ENCODE data around the gene OR2S2. TPM values are rescaled to one million over a fixed set of nuclear protein-coding genes. Genes with fewer than 3 reads are reported as not detected.

The OR2S2 gene
- total and polyA plus RNA-seq, 2 of the 4 experiments (the other 2 are of a cell fraction) = 0.46 to 0.90 TPM

GRCh38 chr9:35909687-35910612, 48.0 kb downstream of the OR2S2 start:
- Histone ChIP-seq H3K36me3 (ENCODE audit: control insufficient read depth, insufficient read depth, low read length) (no peaks in the 10 kb centered on the region), H2AK9ac (replicated peaks; ENCODE audit: low read depth, low read length, poor library complexity) (peak overlapping the region; percentile 65), H2BK20ac (ENCODE audit: low read depth, low read length) (peak overlapping the region; percentile 98), H3K56ac (ENCODE audit: extremely low read depth, insufficient read depth, low read length) (no peak overlapping the region), H3K23ac (ENCODE audit: low read depth, low read length) (no peak overlapping the region), H3K9me3 (ENCODE audit: control insufficient read depth, insufficient read depth, low read length) (no peaks in the 10 kb centered on the region), H4K8ac (ENCODE audit: low read depth in 2 of 2, low read length in 2 of 2) (peak overlapping the region; percentile 96 to 97; a peak in 2 of 4 replicates), H4K91ac (ENCODE audit: insufficient read depth, low read depth, low read length) (peak overlapping the region; percentile 76), H3K18ac (ENCODE audit: low read depth, low read length) (no peak overlapping the region; the same call in 1 of the 2 replicates), H3K27me3 (ENCODE audit: control insufficient read depth, insufficient read depth, low read length) (no peaks in the 10 kb centered on the region), H3K9me1 (ENCODE audit: insufficient read depth, low read length) (peaks cover 25% of the 10 kb centered on the region), H2BK5ac (ENCODE audit: low read depth, low read length, poor library complexity, severe bottlenecking) (peak overlapping the region; percentile 98), H2BK120ac (ENCODE audit: low read depth, low read length) (peak overlapping the region; percentile 99), H4K5ac (ENCODE audit: low read depth, low read length) (peak overlapping the region; percentile 33; the same call in 1 of the 2 replicates), H3K14ac (replicated peaks; ENCODE audit: low read depth, low read length) (peak overlapping the region; percentile 99), H2AK5ac (ENCODE audit: low read depth, low read length) (peak overlapping the region; percentile 99; the same call in 1 of the 2 replicates), H3K9ac (ENCODE audit: low read depth, low read length) (no peak overlapping the region), H3K79me1 (ENCODE audit: low read depth in 1 of 2, low read length in 2 of 2) (peaks cover 0 to 36% of the 10 kb centered on the region in 2 experiments; a peak in 2 of 4 replicates), H2BK15ac (ENCODE audit: low read depth, low read length) (peak overlapping the region; percentile 83; the same call in 1 of the 3 replicates), H3K4me1 (ENCODE audit: control insufficient read depth, insufficient read depth, low read length) (peaks cover 46% of the 10 kb centered on the region), H3K4ac (ENCODE audit: low read depth, low read length) (peak overlapping the region; percentile 100), H2AFZ (replicated peaks; ENCODE audit: low read length, poor library complexity) (peak overlapping the region; percentile 44), H3K27ac (ENCODE audit: insufficient read depth, low read length) (no peak overlapping the region), H4K20me1 (ENCODE audit: insufficient read depth, low read length) (no peaks in the 10 kb centered on the region), H3K4me2 (ENCODE audit: low read depth, low read length) (no peak overlapping the region), H3K4me3 (ENCODE audit: insufficient read depth, low read depth, low read length) (no peak overlapping the region)
- ChIA-PET POLR2A (ENCODE audit: unreplicated experiment) (no interaction called here), CTCF (interaction anchor here (0.6 to 1.4 kb wide), 2 partner anchors 84 to 192 kb away, joined by 3 to 4 read pairs; no protein-coding TSS in a partner anchor)
- intact Hi-C loops (cut with micrococcal nuclease) = no loop called here
- no TSS peak for BruUV-seq (replicated peaks)
- WGBS, 2 experiments (ENCODE audit: extremely low coverage in 2 of 2, insufficient read length in 1 of 2) = 96% methylated on average over 20 of the region's 34 CpGs; no CpG with 5 or more reads in 1 of the 2 experiments
- no peak for TF ChIP-seq BHLHE40 (IDR thresholded peaks at IDR 0.05; ENCODE audit: low read depth, low read length)
- TF ChIP-seq MXI1 (IDR thresholded peaks at IDR 0.05; ENCODE audit: borderline replicate concordance, low read depth, low read length) = no peak
- TF ChIP-seq POLR2A (IDR thresholded peaks at IDR 0.05; ENCODE audit: low read depth, low read length) = no peak
- TF ChIP-seq CHD1 (IDR thresholded peaks at IDR 0.05; ENCODE audit: low read depth, low read length) = no peak
- TF ChIP-seq RCOR1 (IDR thresholded peaks at IDR 0.05; ENCODE audit: insufficient replicate concordance, low read length) = no peak
- no peak for TF ChIP-seq ELK1 (IDR thresholded peaks at IDR 0.05; ENCODE audit: borderline replicate concordance, low read depth, low read length)
- no peak for TF ChIP-seq CEBPB (IDR thresholded peaks at IDR 0.05; ENCODE audit: low read depth, low read length)
- TF ChIP-seq NFE2L2 (IDR thresholded peaks at IDR 0.05; ENCODE audit: low read depth, low read length) = no peak
- TF ChIP-seq FOS (IDR thresholded peaks at IDR 0.05; ENCODE audit: low read depth, low read length) = no peak
- TF ChIP-seq CTCF (conservative IDR thresholded peaks at IDR 0.05; ENCODE audit: low read depth, low read length) = no peak
- no peak for TF ChIP-seq MAZ (IDR thresholded peaks at IDR 0.05; ENCODE audit: borderline replicate concordance, low read depth, low read length)
- no peak for TF ChIP-seq MAFK (IDR thresholded peaks at IDR 0.05; ENCODE audit: low read depth, low read length)
- no peak for DNase-seq
- in situ Hi-C loops (cut with MboI; ENCODE audit: low sequenced_read_pairs) = no loop called here
- dilution Hi-C loops (cut with HindIII; ENCODE audit: low sequenced_read_pairs, unreplicated experiment) = no loop called here
- no peak for ATAC-seq (ENCODE audit: low read depth)

Measured in IMR-90 (cell line).